Nephron progenitor cell (in vitro differentiated cells): ENCODE data around the gene SLC18A3.

Experiments used
- DNase-seq: peaks from one replicate; pipeline ENCODE4 v3.0.0; 2021
- H3K27ac Mint-ChIP-seq: 2 replicates; pipeline ENCODE4 v1.8.0; 2021; ENCODE audit warnings: mild to moderate bottlenecking, moderate library complexity, mixed read lengths
- H3K27me3 Mint-ChIP-seq: 2 replicates; pipeline ENCODE4 v1.8.0; 2021; ENCODE audit warnings: mild to moderate bottlenecking, low read depth, mixed read lengths; ENCODE audit not compliant: poor library complexity
- H3K36me3 Mint-ChIP-seq: 2 replicates; pipeline ENCODE4 v1.8.0; 2021; ENCODE audit warnings: low read depth, mixed read lengths
- H3K4me1 Mint-ChIP-seq: 2 replicates; pipeline ENCODE4 v1.8.0; 2021; ENCODE audit warnings: mixed read lengths
- H3K4me3 Mint-ChIP-seq: 2 replicates; pipeline ENCODE4 v1.8.0; 2021; ENCODE audit warnings: mild to moderate bottlenecking, moderate library complexity, mixed read lengths
- H3K9me3 Mint-ChIP-seq: 2 replicates; pipeline ENCODE4 v1.8.0; 2021; ENCODE audit warnings: mild to moderate bottlenecking, moderate library complexity, mixed read lengths
- TF ChIP-seq, protein P1 (sequence below): fragments of 200-600 bp; sonication (generic); IDR thresholded peaks from 2 replicates; pipeline ENCODE4 v1.5.0; 2021; ENCODE audit warnings: antibody characterized with exemption

SLC18A3 gene

DNA sequence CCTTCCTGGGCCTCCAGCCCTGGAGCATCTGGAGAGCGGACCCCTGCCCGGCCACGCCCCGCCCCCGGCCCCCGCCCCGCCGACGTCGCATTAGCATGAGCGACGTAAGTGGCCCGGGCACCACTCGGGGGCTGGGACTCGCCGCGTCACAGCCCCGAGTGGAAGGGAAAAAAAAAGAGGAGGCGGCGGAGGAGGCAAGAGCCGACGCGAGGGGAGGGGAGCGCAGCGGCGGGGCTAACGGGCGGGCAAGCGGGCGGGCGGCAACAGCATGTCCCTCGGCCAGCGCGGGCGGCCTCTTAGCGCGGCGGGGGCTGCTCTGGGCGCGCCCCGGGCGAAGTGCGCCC is at the start of gene SLC18A3:
TSS of gene SLC18A3 (plus strand) at position 197 of the 344 bp plus-strand sequence. CDS start 431 bp downstream, outside the sequence.
- TF ChIP-seq, protein P1, sequence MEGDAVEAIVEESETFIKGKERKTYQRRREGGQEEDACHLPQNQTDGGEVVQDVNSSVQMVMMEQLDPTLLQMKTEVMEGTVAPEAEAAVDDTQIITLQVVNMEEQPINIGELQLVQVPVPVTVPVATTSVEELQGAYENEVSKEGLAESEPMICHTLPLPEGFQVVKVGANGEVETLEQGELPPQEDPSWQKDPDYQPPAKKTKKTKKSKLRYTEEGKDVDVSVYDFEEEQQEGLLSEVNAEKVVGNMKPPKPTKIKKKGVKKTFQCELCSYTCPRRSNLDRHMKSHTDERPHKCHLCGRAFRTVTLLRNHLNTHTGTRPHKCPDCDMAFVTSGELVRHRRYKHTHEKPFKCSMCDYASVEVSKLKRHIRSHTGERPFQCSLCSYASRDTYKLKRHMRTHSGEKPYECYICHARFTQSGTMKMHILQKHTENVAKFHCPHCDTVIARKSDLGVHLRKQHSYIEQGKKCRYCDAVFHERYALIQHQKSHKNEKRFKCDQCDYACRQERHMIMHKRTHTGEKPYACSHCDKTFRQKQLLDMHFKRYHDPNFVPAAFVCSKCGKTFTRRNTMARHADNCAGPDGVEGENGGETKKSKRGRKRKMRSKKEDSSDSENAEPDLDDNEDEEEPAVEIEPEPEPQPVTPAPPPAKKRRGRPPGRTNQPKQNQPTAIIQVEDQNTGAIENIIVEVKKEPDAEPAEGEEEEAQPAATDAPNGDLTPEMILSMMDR = no peak
- DNase-seq = no peak
- Mint-ChIP-seq H3K9me3 (peaks cover 10% of the 10 kb centered on the region), H3K27ac (no peak within 1 kb of the TSS), H3K27me3 (peaks cover 100% of the 10 kb centered on the region), H3K36me3 (no peaks in the 10 kb centered on the region), H3K4me3 (peak within 1 kb of the TSS; percentile 63), H3K4me1 (peaks cover 27% of the 10 kb centered on the region)

DNA sequence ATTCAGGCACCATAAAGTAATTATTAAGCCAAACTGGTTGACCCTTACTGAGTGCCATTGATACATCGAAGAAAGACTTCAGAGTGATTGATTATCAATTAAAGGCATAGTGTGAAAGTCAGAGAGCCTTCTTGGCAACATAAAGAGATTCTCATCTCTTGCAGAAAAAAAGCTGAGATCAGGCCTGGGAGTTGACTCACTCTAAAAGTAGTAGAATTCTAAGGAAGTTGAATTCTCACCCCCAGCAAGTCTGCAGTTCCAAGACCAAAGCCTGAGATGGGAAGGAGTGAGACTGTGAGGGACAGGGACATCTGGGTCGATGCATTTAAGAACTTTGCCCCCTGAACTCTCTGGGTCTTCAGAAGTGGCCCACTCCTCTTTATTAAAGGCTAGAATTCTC is 49.6 kb upstream of the SLC18A3 start:
- TF ChIP-seq, protein P1 = no peak
- peaks cover 13% of the 10 kb centered on the region for H3K4me1 Mint-ChIP-seq
- no peak overlapping the region for H3K4me3 Mint-ChIP-seq
- peaks cover 67% of the 10 kb centered on the region for H3K27me3 Mint-ChIP-seq
- no peak for DNase-seq
- H3K27ac Mint-ChIP-seq = no peak overlapping the region
- H3K9me3 Mint-ChIP-seq = peaks cover 7% of the 10 kb centered on the region
- H3K36me3 Mint-ChIP-seq = no peaks in the 10 kb centered on the region

DNA sequence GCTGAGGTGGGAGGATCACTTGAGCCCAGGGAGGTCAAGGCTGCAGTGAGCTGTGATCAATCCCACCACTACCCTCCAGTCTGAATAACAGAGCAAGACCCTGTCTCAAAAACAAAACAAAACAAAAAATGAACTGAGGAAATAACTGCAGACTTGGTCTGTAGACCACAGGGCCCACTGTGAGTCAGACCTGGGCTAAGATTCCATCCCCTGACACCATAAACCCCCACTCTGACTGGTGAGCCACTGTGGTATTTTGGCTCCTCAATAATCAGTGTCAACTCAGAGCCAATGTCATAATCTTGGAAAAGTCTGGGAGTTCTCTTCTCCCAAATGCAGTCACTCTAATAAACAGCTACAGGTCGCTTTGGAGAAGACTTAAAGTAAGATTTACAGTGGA is 47.2 kb upstream of the SLC18A3 start:
- Mint-ChIP-seq H3K36me3 (no peaks in the 10 kb centered on the region), H3K27me3 (peaks cover 79% of the 10 kb centered on the region), H3K27ac (no peak overlapping the region), H3K4me3 (no peak overlapping the region), H3K9me3 (peaks cover 9% of the 10 kb centered on the region), H3K4me1 (peaks cover 13% of the 10 kb centered on the region)
- DNase-seq = no peak
- TF ChIP-seq, protein P1 = no peak

DNA sequence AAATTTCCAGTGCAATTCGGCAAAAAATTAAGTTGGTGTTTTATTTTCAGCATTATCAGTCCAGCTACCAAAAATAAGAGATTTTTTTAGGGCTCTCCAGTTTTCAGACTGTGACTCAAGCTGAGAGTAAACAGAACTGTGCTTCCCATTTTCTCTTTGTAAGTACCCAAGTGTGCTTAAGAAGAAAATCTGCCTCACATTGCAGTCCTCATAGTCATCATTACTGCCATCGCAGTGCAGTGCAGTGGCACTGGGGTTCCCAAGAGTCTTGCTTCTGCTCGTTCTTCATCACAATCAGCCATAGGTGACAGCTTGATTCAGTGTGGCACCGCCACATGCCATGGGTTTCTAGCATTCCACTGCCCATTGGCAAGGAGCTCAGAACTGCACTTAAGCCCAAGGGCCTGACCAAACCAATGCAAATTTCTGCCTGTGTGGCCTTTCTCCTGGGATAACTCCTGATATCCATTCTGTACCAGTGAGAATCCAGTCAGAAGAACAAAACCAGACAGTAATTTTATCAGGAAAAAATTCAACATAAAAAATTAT is 45.6 kb upstream of the SLC18A3 start:
- DNase-seq = no peak
- H3K27ac Mint-ChIP-seq = no peak overlapping the region
- H3K36me3 Mint-ChIP-seq = no peaks in the 10 kb centered on the region
- peaks cover 88% of the 10 kb centered on the region for H3K27me3 Mint-ChIP-seq
- no peak overlapping the region for H3K4me3 Mint-ChIP-seq
- TF ChIP-seq, protein P1 = no peak
- peaks cover 9% of the 10 kb centered on the region for H3K4me1 Mint-ChIP-seq
- H3K9me3 Mint-ChIP-seq = peaks cover 26% of the 10 kb centered on the region

DNA sequence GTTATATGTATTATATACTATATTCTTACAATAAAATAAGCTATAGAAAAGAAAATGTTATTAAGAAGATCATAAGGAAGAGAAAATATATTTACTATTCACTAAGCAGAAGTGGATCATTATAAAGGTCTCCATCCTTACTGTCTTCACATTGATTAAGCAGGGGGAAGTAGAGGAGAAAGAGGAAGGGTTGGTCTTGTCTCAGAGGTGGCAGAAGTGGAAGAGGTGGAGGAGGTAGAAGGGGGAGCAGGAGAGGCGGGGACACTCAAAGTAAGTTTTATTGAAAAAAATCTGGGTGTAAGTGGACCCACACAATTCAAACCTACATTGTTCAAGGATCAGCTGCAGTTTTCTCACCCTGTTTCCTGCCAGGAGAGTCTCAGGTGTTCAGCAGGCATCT is 42.3 kb upstream of the SLC18A3 start:
- H3K36me3 Mint-ChIP-seq = no peaks in the 10 kb centered on the region
- DNase-seq = no peak
- no peaks in the 10 kb centered on the region for H3K4me1 Mint-ChIP-seq
- TF ChIP-seq, protein P1 = no peak
- H3K9me3 Mint-ChIP-seq = peaks cover 30% of the 10 kb centered on the region
- H3K27ac Mint-ChIP-seq = no peak overlapping the region
- H3K4me3 Mint-ChIP-seq = no peak overlapping the region
- peaks cover 85% of the 10 kb centered on the region for H3K27me3 Mint-ChIP-seq

DNA sequence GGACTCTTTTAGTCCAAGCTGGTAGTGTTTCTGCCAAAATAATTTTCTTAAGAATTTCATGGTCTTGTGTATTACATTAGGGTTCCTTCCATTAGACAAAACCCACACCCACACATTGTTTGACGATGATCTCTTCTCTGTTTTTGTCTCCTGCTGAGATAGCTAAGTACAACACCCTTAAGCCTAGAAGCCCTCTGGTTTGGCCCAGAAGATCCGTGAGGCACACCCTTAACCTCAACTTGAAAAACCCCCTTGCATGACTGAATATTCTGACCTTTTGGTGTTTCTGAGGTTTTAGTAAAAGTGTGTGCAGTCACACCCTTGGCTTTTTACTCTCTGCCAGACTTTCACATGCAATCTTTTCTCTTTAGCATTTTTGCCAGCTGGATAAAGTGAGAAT is 41.9 kb upstream of the SLC18A3 start:
- H3K27me3 Mint-ChIP-seq = peaks cover 81% of the 10 kb centered on the region
- no peak overlapping the region for H3K4me3 Mint-ChIP-seq
- H3K36me3 Mint-ChIP-seq = no peaks in the 10 kb centered on the region
- H3K9me3 Mint-ChIP-seq = peaks cover 30% of the 10 kb centered on the region
- H3K4me1 Mint-ChIP-seq = no peaks in the 10 kb centered on the region
- DNase-seq = no peak
- TF ChIP-seq, protein P1 = no peak
- H3K27ac Mint-ChIP-seq = no peak overlapping the region
